GM23338 (cell line): Measurements from ENCODE around the gene RASSF4.

Source experiments
- CTCF ChIP-seq, 2 experiments: fragments of 200-600 bp in 1 of 2; sonication (generic) in 1 of 2; conservative IDR thresholded peaks; 2 replicates each; pipeline versions ENCODE4 v1.5.1 to v1.6.1; 2016 to 2017; ENCODE audit warnings: antibody characterized with exemption in 2 of 2, low read depth in 2 of 2, mild to moderate bottlenecking in 2 of 2, moderate library complexity in 1 of 2
- EZH2 ChIP-seq: fragments of 200-600 bp; sonication (generic); IDR thresholded peaks from one replicate; pipeline ENCODE4 v1.8.0; 2017; ENCODE audit warnings: antibody characterized with exemption, mild to moderate bottlenecking, low read depth; ENCODE audit not compliant: unreplicated experiment
- EZH2phosphoT487 ChIP-seq: fragments of 200-600 bp; sonication (generic); IDR thresholded peaks from one replicate; pipeline ENCODE4 v1.8.1; 2018; ENCODE audit warnings: antibody characterized with exemption; ENCODE audit not compliant: unreplicated experiment
- TF ChIP-seq, protein P1 (sequence below): IDR thresholded peaks from one replicate; pipeline ENCODE4 v1.6.1; 2018; ENCODE audit warnings: antibody characterized with exemption; ENCODE audit not compliant: unreplicated experiment

DNA sequence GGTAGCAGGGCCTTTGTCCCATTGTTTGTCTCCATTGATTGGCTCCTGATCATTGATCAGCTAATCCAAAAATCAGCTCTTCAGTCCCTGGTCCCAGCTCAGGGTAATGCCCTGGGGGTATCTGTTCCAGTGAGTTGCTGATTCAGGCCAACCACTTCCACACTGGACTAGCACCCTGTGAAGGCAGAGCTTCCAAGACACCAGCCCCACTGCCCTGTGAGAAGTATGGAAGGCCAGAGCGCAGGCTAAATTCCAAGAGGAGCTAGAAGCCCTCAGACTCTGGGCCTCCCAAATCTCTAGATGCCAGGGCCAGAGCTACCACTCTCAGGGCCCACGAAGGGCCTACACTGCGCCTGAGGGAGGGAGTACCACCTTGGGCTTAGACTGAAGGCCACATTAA is 38.1 kb upstream of the RASSF4 start:
- TF ChIP-seq CTCF (conservative IDR thresholded peaks at IDR 0.05; ENCODE audit: low read depth in 2 of 2) (no peak), EZH2phosphoT487 (no peak), EZH2 (no peak)
- TF ChIP-seq, protein P1, sequence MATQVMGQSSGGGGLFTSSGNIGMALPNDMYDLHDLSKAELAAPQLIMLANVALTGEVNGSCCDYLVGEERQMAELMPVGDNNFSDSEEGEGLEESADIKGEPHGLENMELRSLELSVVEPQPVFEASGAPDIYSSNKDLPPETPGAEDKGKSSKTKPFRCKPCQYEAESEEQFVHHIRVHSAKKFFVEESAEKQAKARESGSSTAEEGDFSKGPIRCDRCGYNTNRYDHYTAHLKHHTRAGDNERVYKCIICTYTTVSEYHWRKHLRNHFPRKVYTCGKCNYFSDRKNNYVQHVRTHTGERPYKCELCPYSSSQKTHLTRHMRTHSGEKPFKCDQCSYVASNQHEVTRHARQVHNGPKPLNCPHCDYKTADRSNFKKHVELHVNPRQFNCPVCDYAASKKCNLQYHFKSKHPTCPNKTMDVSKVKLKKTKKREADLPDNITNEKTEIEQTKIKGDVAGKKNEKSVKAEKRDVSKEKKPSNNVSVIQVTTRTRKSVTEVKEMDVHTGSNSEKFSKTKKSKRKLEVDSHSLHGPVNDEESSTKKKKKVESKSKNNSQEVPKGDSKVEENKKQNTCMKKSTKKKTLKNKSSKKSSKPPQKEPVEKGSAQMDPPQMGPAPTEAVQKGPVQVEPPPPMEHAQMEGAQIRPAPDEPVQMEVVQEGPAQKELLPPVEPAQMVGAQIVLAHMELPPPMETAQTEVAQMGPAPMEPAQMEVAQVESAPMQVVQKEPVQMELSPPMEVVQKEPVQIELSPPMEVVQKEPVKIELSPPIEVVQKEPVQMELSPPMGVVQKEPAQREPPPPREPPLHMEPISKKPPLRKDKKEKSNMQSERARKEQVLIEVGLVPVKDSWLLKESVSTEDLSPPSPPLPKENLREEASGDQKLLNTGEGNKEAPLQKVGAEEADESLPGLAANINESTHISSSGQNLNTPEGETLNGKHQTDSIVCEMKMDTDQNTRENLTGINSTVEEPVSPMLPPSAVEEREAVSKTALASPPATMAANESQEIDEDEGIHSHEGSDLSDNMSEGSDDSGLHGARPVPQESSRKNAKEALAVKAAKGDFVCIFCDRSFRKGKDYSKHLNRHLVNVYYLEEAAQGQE, result no peak
